Measurements from ENCODE around the gene PFKFB1.

- no peak for TF ChIP-seq YY1 (IDR thresholded peaks at IDR 0.05; ENCODE audit: extremely low read depth, insufficient replicate concordance, low read depth, low read length)
- no peak for TF ChIP-seq SP1 (IDR thresholded peaks at IDR 0.05; ENCODE audit: low read depth)
These were observed 29.1 kb downstream of the PFKFB1 start for GRCh38 chrX:54964766-54965497.

Measured in HCT116 (cell line).